Coronary artery (tissue), 2 donors: Measurements from ENCODE around the gene RAET1E.
"Not testable (repeated sequence)": the region's sequence is repeated elsewhere in the genome, so short reads cannot be mapped to it uniquely, and the experiment has no call there.

Source experiments
- DNase-seq: peaks from one replicate; pipeline ENCODE4 v3.0.0-alpha.2; 2017; ENCODE audit warnings: low spot score
- H3K27ac ChIP-seq, 2 donors: fragments of 200-600 bp; sonication (generic); one replicate each; pipeline ENCODE4 v1.5.1; 2016 to 2019
- H3K4me3 ChIP-seq: fragments of 200-600 bp; sonication (generic); 2 replicates; pipeline ENCODE4 v1.5.1; 2016; ENCODE audit warnings: mild to moderate bottlenecking, moderate library complexity
- CTCF ChIP-seq: fragments of 200-600 bp; sonication (generic); IDR thresholded peaks from one replicate; pipeline ENCODE4 v1.5.1; 2019; ENCODE audit warnings: antibody characterized with exemption

Gene RAET1E

DNA sequence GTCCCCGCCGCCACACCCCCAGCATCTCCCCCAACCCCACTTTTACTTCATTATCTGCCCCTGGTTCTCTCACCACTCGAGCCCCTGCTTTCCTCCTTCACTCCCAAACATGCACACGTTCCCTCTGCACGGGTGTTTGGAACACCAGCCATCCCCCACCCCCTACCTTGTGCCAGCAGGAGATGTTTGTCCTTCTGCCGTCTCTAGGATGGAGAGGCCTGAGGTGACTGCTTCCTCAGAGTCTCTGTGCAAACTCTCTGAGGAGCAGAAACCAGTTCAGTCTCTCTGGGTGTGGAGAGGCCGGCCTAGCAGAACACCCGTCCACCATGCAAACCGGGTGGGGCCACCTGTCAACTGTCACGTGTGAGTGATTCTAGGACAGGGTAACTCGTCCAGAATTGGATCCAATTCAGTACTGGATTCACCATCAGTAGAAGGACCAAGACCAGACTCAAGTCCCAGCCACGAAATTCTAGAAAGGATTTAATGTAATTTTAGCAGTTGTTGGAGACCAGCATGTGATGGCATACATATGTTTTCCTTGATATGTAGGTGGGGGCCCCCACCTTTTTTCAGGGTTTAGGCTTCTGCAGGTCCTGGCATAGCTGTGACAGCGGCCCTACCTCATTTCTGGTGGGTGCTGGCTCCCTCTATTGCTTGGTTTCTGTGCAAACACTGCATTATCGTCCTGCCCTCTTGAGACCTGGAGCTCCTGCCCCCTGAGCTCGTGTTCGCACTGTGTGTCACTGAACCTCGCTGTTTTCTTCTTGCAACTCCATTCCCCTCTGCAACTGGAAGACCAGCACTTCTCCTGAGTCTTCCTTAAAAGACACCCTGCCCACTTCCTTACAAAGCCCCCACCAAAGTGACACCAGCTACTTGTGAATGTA lies at the start of gene RAET1E:
Gene RAET1E (minus strand): TSS at position 259 of the 890 bp plus-strand sequence. CDS start 7,212 bp downstream, outside the sequence.
- no peak for DNase-seq
- H3K27ac ChIP-seq, result peak within 1 kb of the TSS; percentile 77 to 87
- H3K4me3 ChIP-seq, result peak within 1 kb of the TSS; percentile 65
- TF ChIP-seq CTCF, result no peak

DNA sequence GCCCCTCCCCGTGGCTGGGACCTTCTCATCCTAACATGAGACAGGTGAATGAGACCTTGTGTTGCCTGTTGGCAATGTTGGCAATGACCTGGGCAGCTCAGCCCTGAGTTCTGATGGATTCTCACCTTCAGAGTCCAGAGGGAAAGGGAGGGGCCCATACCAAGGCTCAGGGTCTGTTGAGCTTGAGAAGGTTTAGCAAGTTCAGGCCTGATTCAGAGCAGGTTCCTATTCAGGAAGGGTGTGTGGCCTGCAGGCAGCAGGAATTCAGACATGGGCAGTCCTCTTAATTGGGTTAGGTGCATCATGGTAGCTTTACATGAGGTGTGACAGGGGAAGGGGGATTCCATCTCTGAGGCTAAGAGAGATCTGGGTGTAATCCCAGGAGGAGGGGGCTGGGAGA lies 49.6 kb upstream of the RAET1E start:
- not testable (repeated sequence) for H3K27ac ChIP-seq, DNase-seq, H3K4me3 ChIP-seq

DNA sequence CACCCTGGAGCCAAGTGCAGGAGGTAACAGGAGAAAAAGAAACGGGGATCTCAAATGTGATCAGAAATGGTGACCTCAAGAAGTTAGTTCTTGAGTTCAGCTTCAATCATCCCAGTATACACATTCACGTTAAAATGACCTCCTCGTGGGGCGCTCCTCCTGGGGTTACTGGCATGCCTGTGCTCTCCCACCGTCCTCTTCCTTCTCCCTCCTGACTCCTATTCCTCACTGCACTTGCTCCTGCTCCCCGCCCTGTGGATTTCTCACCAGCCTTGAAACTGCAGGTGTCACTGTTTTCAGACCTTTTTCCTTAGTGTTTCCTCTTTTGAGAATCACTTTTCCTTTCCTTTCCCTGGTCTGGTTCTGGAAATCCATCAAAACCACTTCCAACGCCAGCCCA lies 48.7 kb upstream of the RAET1E start:
- DNase-seq, result peak; percentile 17
- not testable (repeated sequence) for H3K27ac ChIP-seq, H3K4me3 ChIP-seq

- not testable (repeated sequence) for H3K27ac ChIP-seq, H3K4me3 ChIP-seq, DNase-seq
Measured at GRCh38 chr6:149945276-149945675, 47.4 kb upstream of the RAET1E start.

DNA sequence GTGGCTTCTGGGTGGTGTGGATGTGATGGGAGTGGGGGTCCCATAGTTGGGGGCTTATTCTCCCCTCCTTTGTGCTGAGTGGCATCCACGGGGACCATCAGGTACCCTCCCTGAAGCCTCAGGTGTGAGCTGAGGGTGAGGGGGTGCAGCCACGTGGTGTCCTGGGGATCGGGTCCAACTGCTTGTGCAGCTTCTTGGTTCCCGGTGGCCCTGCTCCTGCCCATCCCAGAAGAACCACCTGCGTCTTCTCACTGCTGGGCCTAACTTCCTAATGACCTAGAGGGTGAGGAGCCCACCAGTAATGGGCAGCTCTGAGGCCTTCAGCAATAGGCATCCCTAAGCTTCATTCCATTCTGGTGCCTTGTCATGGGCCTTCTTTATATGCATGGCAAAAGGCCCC lies 45.4 kb upstream of the RAET1E start:
- H3K4me3 ChIP-seq, H3K27ac ChIP-seq: not testable (repeated sequence)
- peak; percentile 41 for DNase-seq

DNA sequence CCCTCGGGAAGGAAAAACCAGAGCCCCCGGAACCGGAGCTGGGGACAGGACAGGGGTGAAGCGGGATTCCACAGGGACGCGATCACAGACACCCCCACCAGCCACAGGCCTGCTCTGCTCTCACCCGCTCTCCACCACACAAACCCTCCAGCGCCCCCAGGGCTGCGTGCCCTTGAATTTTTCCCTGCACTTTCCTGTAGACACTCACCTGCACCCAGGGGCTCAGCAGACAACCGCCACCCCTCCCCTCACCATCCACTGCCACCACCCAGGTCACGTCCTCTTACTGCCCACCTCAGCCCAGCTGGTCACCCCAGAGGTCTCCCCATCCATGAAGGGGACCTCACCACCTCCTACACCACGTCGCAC lies 44.5 kb upstream of the RAET1E start:
- Histone ChIP-seq H3K4me3 (peak overlapping the region; percentile 71), H3K27ac (no peak overlapping the region)
- no peak for TF ChIP-seq CTCF
- DNase-seq, result peak; percentile 72

GRCh38 chr6:149941583-149942460 lies 43.9 kb upstream of the RAET1E start, which contains the start of gene ULBP2:
Gene ULBP2 (plus strand): TSS chr6:149942014. CDS start chr6:149942073, 59 bp downstream.
- no peak for TF ChIP-seq CTCF
- peak within 1 kb of the TSS; percentile 71 for H3K4me3 ChIP-seq
- H3K27ac ChIP-seq, result no peak within 1 kb of the TSS

DNA sequence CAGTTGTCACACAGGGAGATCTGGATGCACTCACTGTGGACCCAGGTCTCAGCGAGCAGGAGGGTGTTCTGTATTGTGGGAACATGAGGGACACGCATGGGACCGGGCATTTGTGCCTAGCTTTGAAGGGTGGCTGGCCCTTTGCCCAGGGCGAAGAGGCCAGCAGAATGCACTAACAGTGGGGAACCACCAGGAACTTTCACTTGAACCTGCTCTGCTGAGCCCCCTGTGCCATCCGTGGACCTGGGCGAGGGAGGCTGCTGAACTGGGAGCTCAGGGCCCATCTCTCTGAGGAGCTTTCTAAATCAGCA lies 42.7 kb upstream of the RAET1E start:
- Histone ChIP-seq H3K4me3 (no peak overlapping the region), H3K27ac (no peak overlapping the region)
- DNase-seq, result peak; percentile 68
- no peak for TF ChIP-seq CTCF

More at GRCh38 chr6:149941583-149942460, 43.9 kb upstream of the RAET1E start, which contains the start of gene ULBP2:
- peak; percentile 89 for DNase-seq
